HG03097 (cell line): ENCODE data around the gene FLAD1.

Experiments used
- ATAC-seq: cut with Tn5 transposase; IDR thresholded peaks from one replicate; pipeline ENCODE4 v1.9.1; 2021; ENCODE audit not compliant: unreplicated experiment, low FRiP score

Gene FLAD1

DNA sequence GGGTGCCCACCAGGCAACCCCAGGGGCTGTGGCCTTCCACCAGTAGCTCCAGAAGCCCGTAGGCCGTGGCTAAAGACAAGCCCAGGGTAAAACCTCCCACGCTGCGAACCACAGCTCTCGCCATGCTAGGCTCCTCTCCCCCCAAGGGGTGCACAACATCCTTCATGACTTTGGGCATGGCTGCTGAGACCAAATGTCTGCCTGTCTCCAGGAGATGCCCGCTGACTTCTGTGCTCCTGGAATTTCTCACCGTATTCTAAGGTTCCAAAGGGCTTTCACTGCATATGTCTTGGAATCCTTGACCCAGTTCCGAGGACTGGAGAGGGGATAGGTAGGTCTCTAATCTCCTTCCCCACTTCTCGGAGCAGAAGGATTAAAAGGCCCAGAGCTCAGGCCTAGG, 50.4 kb downstream of the FLAD1 start, which contains the start of the genes DCST1 and DCST2:
Gene DCST1 (plus strand): TSS at position 301 of the 400 bp plus-strand sequence. CDS start 213 bp downstream, outside the sequence.
Gene DCST2 (minus strand): TSS at position 258 of the 400 bp plus-strand sequence. CDS start 80 bp downstream, at position 178.
- no peak for ATAC-seq

DNA sequence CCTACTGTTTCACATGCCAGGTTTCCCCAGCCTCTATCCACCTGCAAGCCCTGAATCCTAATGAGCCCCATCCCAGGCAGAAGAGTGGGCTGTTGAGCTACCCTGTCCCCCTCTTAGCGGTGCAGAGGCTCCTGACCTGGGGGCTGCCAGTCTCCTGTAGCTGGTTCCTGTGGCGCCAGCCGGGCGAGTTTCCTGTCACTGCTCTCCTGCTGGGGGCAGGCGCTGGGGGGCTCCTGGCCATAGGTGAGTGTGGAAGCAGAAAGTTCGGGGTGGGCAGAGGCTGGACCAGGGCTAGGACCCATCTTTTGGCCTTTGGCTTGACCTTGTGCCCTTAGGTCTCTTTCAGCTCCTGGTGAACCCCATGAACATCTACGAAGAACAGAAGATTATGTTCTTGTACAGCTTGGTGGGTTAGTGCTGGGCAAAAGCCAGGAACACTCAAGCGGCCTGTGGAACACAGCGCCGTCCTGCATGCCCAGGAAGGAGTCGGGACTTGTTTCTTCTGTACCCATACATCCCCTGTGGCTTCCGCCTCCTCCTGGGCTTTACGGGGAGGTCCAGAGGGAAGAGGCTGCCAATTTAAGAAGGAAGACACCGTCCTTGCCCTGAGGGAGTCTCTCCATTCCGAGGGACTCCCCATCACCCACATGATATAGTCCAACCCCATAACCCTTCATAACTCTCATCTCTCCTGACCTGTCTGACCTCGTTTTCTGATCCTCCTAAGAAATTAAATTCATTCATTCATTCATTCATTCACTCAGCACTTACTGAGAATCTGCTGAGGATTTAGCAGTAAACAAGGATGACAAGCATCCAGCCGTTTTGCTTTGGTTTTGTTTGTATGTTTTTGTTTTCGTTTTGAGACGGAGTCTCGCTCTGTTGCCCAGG, 51.4 kb downstream of the FLAD1 start:
- no peak for ATAC-seq

DNA sequence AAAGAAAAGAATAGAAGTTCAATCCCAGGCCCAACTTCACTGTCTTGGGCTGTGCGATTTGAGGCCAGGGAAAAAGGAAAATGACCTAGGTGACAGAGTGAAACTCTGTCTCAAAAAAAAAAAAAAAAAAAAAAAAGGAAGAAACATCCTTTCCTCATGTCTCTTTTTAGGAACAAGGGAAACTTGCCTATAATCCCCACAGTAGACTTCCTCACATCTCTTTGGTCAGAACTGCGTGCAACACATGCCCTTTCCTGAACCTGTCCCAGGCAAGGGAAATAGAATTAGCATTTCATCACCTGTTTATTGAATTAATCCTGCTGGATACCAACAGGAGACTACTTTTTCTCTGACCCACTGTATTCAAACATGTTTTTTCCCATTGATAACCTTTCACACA, 52.8 kb downstream of the FLAD1 start:
- no peak for ATAC-seq

DNA sequence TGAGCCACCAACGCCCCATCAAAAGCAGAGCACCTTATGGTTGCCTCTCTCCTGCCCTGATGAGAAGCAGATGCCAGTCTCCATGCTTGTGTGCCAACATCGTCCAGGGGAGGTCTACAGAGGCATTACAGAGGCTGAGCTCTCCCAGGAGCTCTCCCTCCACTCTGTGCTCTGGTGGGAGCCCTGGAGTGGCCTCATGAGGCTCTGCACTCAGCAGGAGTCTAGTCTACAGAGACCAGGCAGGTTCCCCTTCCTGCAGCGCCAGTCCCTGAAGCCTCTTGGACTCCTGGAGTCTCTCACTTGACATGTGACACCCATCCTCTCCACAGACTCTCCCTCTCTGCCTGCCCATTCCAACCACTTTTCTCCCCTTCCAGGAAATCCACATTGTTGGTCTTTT, 53.9 kb downstream of the FLAD1 start:
- no peak for ATAC-seq

DNA sequence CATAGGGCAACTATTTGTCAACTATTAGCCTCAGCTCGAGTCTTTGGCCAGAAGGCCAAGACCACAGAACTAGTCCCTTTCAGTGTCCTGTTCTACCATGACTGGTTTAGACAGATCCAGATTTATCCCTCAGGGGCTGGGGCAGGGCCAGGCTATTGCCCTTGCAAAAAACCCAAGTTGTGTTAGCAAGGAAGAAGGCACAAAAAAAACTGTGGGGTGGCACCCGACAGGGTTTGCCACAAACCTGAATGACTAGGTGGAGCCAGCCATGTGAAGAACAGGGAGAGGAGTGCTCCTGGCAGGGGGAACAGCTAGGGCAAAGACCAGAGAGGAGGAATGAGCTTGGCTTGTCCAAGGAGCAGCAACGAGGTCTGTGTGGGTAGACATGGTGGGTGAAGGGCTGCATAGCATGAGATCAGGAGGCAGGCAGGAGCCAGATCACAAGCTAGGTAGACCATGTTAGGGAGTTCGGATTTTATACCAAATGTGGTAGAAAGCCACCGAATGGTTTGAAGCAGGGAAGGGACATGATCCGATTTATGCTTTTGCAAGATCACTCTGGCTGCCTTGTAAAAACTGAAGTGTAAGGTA, 54.8 kb downstream of the FLAD1 start:
- no peak for ATAC-seq

DNA sequence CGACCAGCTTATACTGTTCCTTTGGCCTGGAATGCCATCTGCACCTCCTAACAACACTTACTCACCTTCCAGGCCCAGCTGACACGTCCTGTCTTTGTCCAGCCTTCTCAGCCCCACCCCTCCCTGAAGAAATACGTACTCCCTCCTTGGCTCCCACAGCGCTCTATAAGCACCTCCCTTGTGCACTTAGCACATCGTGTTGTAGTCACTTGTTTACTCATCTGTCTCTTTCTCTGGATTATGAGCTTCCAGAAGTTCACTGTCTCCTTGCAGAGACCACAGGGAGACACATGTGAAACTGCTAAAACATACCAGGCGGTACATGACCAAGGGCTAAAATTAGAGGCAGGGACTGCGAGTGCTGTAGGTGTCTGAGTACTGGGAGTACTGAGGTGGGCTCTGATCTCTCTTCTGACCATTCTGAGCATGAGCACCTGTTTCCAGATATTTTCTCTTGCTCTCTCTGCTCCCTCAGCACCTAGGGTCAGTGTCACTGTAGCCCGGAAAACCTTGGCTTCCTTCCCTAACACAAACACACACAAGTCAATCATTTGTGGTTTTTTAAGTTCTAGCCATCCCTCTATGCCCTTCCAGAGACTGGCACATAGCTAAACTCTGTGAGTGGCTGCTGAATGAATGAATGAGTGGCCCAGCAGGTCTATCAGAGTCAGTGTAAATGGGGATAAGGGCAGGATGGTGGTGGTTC, 55.6 kb downstream of the FLAD1 start:
- no peak for ATAC-seq

DNA sequence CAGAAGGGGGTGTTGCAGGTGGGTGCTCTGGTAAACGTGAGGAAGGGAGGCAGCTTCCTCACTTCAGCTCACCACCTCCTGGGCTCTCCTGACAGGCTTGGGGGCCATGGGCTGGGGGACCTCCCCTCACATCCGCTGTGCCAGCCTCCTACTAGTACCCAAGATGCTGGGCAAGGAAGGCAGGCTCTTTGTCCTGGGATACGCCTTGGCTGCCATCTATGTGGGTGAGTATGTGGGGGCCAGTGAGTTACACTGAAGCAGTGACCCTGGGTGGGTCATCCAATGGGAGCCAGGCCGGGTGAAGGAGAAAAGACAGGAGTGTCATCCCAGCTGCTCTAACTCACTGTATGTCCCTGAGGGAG, 56.1 kb downstream of the FLAD1 start:
- no peak for ATAC-seq

DNA sequence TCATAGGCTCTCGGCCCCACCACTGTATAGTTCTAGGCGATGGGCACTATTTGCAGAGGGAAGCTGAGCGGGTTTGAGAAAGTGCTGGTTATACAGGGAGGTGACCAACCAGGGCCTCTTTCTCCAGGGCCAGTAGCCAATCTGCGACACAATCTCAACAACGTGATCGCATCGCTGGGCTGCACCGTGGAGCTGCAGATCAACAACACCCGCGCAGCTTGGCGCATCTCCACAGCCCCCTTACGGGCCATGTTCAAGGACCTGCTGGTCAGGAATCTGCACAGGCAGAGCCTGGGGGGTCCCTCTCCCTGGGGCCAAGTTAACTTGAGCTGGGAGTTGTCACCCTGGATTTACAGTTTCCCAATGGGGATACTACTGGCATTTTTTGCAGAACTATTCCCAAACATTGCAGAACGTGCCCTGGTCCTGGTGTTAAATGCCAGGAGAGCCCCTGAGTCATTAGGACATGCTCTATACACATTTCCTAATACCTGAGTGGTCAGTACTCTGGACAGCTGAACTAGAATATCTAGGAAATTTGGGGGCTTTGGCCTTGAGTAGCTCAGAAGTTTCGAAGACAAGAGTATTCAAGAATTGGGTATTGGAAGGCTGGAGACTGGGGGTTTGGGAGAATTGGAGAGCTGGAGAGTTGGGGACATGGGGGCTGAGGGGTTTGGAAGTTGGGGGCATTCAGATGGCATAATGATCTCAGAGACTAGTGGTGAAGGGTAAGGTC, 57.4 kb downstream of the FLAD1 start:
- no peak for ATAC-seq
